H1 (cell line): Measurements from ENCODE around the gene UFSP2. TPM values are rescaled to one million over a fixed set of nuclear protein-coding genes. Genes with fewer than 3 reads are reported as not detected.

ENCODE experiments used
- CTCF ChIA-PET: fragments of 300-600 bp; sonication (Branson Sonifier 250); formaldehyde crosslinking; loops from one replicate; lab custom pipeline; 2021; ENCODE audit not compliant: partially characterized antibody; lab: Charles Lee
- POLR2A ChIA-PET: fragments of 300-600 bp; sonication (Branson Sonifier 250); formaldehyde crosslinking; loops from one replicate; lab custom pipeline; 2021; ENCODE audit warnings: inconsistent platforms; ENCODE audit not compliant: partially characterized antibody; lab: Charles Lee
- DNase-seq, 2 experiments: peaks; one replicate each; pipeline versions ENCODE4 v3.0.0 to v3.0.0-alpha.2; 2010 to 2022; ENCODE audit warnings: low spot score in 2 of 2, low read depth in 1 of 2, mixed read lengths in 1 of 2
- FAIRE-seq: peaks from 2 replicates; lab custom pipeline; 2011; peaks lifted over from hg19 to GRCh38; lab: Jason Lieb, UNC
- H2AFZ ChIP-seq: 2 replicates; pipeline ENCODE4 v1.8.1; 2012; ENCODE audit warnings: low read length, inconsistent platforms
- H2AK5ac ChIP-seq: 2 replicates; pipeline ENCODE4 v1.6.1; 2013; ENCODE audit warnings: low read depth, low read length
- H2BK120ac ChIP-seq: replicated peaks from 2 replicates; pipeline ENCODE3; 2013; ENCODE audit warnings: low read depth, low read length, inconsistent platforms
- H2BK12ac ChIP-seq: 2 replicates; pipeline ENCODE4 v1.6.1; 2013; ENCODE audit warnings: low read depth, low read length
- H2BK15ac ChIP-seq: 2 replicates; pipeline ENCODE4 v1.6.1; 2013; ENCODE audit warnings: low read length
- H2BK20ac ChIP-seq: 2 replicates; pipeline ENCODE4 v1.6.1; 2013; ENCODE audit warnings: low read length
- H2BK5ac ChIP-seq: 2 replicates; pipeline ENCODE4 v1.6.1; 2013; ENCODE audit warnings: low read depth, low read length
- H3K14ac ChIP-seq: 2 replicates; pipeline ENCODE4 v1.6.1; 2013; ENCODE audit warnings: inconsistent platforms; ENCODE audit not compliant: insufficient read length
- H3K18ac ChIP-seq: 2 replicates; pipeline ENCODE4 v1.6.1; 2013; ENCODE audit warnings: low read length; ENCODE audit errors: extremely low read depth
- H3K23ac ChIP-seq: 2 replicates; pipeline ENCODE4 v1.6.1; 2013; ENCODE audit warnings: inconsistent platforms; ENCODE audit not compliant: insufficient read length
- H3K23me2 ChIP-seq: 2 replicates; pipeline ENCODE4 v1.6.1; 2013; ENCODE audit warnings: low read depth, low read length
- H3K27ac ChIP-seq: 2 replicates; pipeline ENCODE4 v1.6.1; 2011; ENCODE audit warnings: low read depth, low read length, inconsistent platforms
- H3K27me3 ChIP-seq, 4 experiments: replicated peaks in 1 of 4; 1 replicate in 1 of 4; 2 replicates in 3 of 4; pipeline versions ENCODE4 v1.6.1 to v1.8.1; 2011 to 2013; ENCODE audit warnings: low read length in 3 of 4, mild to moderate bottlenecking in 3 of 4, inconsistent platforms in 2 of 4, mixed read lengths in 2 of 4, moderate library complexity in 1 of 4; ENCODE audit not compliant: control insufficient read depth in 3 of 4, insufficient read depth in 3 of 4; ENCODE audit errors: extremely low read depth in 1 of 4
- H3K36me3 ChIP-seq, 4 experiments: 2 replicates each; pipeline versions ENCODE4 v1.6.1 to v1.8.1; 2011 to 2013; ENCODE audit warnings: mild to moderate bottlenecking in 4 of 4, low read length in 3 of 4, moderate library complexity in 2 of 4, control low read depth in 1 of 4, inconsistent platforms in 1 of 4; ENCODE audit not compliant: insufficient read depth in 4 of 4, control insufficient read depth in 2 of 4
- H3K4ac ChIP-seq: replicated peaks from 2 replicates; pipeline ENCODE3; 2013; ENCODE audit warnings: low read length, low read depth, mixed read lengths, inconsistent platforms; ENCODE audit not compliant: insufficient read length
- H3K4me1 ChIP-seq, 4 experiments: replicated peaks in 1 of 4; 1 replicate in 1 of 4; 2 replicates in 3 of 4; pipeline versions ENCODE4 v1.6.1 to v1.8.1; 2011 to 2013; ENCODE audit warnings: low read length in 3 of 4, inconsistent platforms in 2 of 4, mixed read lengths in 1 of 4; ENCODE audit not compliant: insufficient read depth in 4 of 4, control insufficient read depth in 3 of 4
- H3K4me2 ChIP-seq, 2 experiments: 2 replicates each; pipeline versions ENCODE4 v1.6.1 to v1.8.1; 2011 to 2013; ENCODE audit warnings: low read depth in 2 of 2, low read length in 2 of 2, control low read depth in 1 of 2, inconsistent platforms in 1 of 2, mild to moderate bottlenecking in 1 of 2; ENCODE audit not compliant: insufficient read depth in 1 of 2
- H3K4me3 ChIP-seq, 4 experiments: fragments of 200-600, 300-600 bp in 1 of 4; sonication (generic), shearing (Covaris generic), sonication (Bioruptor Twin) in 1 of 4; 2 replicates each; pipeline versions ENCODE4 v1.5.1 to v1.8.1; 2011 to 2016; ENCODE audit warnings: low read length in 4 of 4, low read depth in 3 of 4, control low read depth in 2 of 4, inconsistent platforms in 2 of 4, mild to moderate bottlenecking in 2 of 4, mixed read lengths in 1 of 4, moderate library complexity in 1 of 4; ENCODE audit not compliant: insufficient read depth in 2 of 4; ENCODE audit errors: extremely low read depth in 1 of 4
- H3K56ac ChIP-seq: replicated peaks from 2 replicates; pipeline ENCODE3; 2013; ENCODE audit warnings: low read depth, mild to moderate bottlenecking, mixed read lengths, low read length, inconsistent platforms; ENCODE audit not compliant: insufficient read length
- H3K79me1 ChIP-seq: 2 replicates; pipeline ENCODE4 v1.6.1; 2013; ENCODE audit warnings: low read depth, low read length, control low read depth
- H3K79me2 ChIP-seq, 2 experiments: 2 replicates each; pipeline versions ENCODE4 v1.6.1 to v1.8.1; 2012 to 2013; ENCODE audit warnings: low read length in 2 of 2, mild to moderate bottlenecking in 2 of 2, inconsistent platforms in 1 of 2; ENCODE audit not compliant: insufficient read depth in 2 of 2, control insufficient read depth in 1 of 2
- H3K9ac ChIP-seq, 4 experiments: replicated peaks in 1 of 4; 1 replicate in 1 of 4; 2 replicates in 3 of 4; pipeline versions ENCODE4 v1.6.1 to v1.8.1; 2011 to 2013; ENCODE audit warnings: low read depth in 3 of 4, low read length in 3 of 4, control low read depth in 2 of 4, mild to moderate bottlenecking in 2 of 4, moderate library complexity in 2 of 4, inconsistent platforms in 1 of 4; ENCODE audit errors: extremely low read depth in 1 of 4
- H3K9me3 ChIP-seq, 2 experiments: 2 replicates each; pipeline versions ENCODE4 v1.6.1 to v1.8.1; 2012 to 2013; ENCODE audit warnings: mild to moderate bottlenecking in 2 of 2, moderate library complexity in 2 of 2, control low read depth in 1 of 2, inconsistent platforms in 1 of 2, low read depth in 1 of 2, low read length in 1 of 2, mixed read lengths in 1 of 2; ENCODE audit not compliant: insufficient read depth in 2 of 2
- H4K20me1 ChIP-seq, 2 experiments: replicated peaks in 1 of 2; 2 replicates each; pipeline versions ENCODE3 to v1.8.1; 2011 to 2013; ENCODE audit warnings: inconsistent platforms in 2 of 2, low read length in 2 of 2, mild to moderate bottlenecking in 1 of 2; ENCODE audit not compliant: insufficient read depth in 2 of 2, control insufficient read depth in 1 of 2
- H4K5ac ChIP-seq: 2 replicates; pipeline ENCODE4 v1.6.1; 2013; ENCODE audit warnings: low read length, low read depth, mixed read lengths, inconsistent platforms; ENCODE audit not compliant: insufficient read length
- H4K8ac ChIP-seq: 2 replicates; pipeline ENCODE4 v1.8.0; 2013; ENCODE audit warnings: mild to moderate bottlenecking, moderate library complexity, low read length, inconsistent platforms; ENCODE audit not compliant: insufficient read depth; ENCODE audit errors: extremely low read depth
- H4K91ac ChIP-seq: replicated peaks from 2 replicates; pipeline ENCODE3; 2013; ENCODE audit warnings: low read length, mixed read lengths, inconsistent platforms; ENCODE audit not compliant: insufficient read length
- BACH1 ChIP-seq: IDR thresholded peaks from 2 replicates; pipeline ENCODE4 v1.6.1; 2012; ENCODE audit warnings: low read length, improper control_type of control experiment
- CBX5 ChIP-seq: fragments of 300-800, 300-1000 bp; sonication (generic); IDR thresholded peaks from 2 replicates; pipeline ENCODE4 v1.7.1; 2016; ENCODE audit warnings: antibody characterized with exemption, low read length, low read depth
- EGR1 ChIP-seq: IDR thresholded peaks from 2 replicates; pipeline ENCODE4 v1.6.1; 2011; ENCODE audit warnings: low read depth, low read length, borderline replicate concordance
- EZH2 ChIP-seq: fragments of 200-600 bp; sonication (generic); IDR thresholded peaks from 2 replicates; pipeline ENCODE4 v1.7.1; 2012; ENCODE audit warnings: low read depth, mild to moderate bottlenecking, moderate library complexity, low read length, inconsistent platforms; ENCODE audit not compliant: severe bottlenecking
- JUN ChIP-seq: IDR thresholded peaks from 2 replicates; pipeline ENCODE4 v1.6.1; 2011; ENCODE audit warnings: low read depth, mild to moderate bottlenecking, improper control_type of control experiment, low read length
- KDM4A ChIP-seq: IDR thresholded peaks from one replicate; pipeline ENCODE4 v1.7.1; 2012; ENCODE audit warnings: low read depth, mild to moderate bottlenecking, moderate library complexity, low read length, inconsistent platforms; ENCODE audit not compliant: severe bottlenecking
- NRF1 ChIP-seq: IDR thresholded peaks from 2 replicates; pipeline ENCODE4 v1.6.1; 2011; ENCODE audit warnings: mild to moderate bottlenecking, low read depth, low read length, improper control_type of control experiment
- POLR2AphosphoS5 ChIP-seq: IDR thresholded peaks from 2 replicates; pipeline ENCODE4 v1.6.1; 2011; ENCODE audit warnings: low read depth, low read length
- RNF2 ChIP-seq: fragments of 200-900, 300-1000 bp; sonication (generic); IDR thresholded peaks from 2 replicates; pipeline ENCODE4 v1.7.1; 2016; ENCODE audit warnings: borderline replicate concordance, low read depth, mild to moderate bottlenecking, antibody characterized with exemption, low read length; ENCODE audit not compliant: poor library complexity, severe bottlenecking; ENCODE audit errors: missing control alignments
- SIN3A ChIP-seq, 2 experiments: IDR thresholded peaks in 1 of 2; conservative IDR thresholded peaks in 1 of 2; 2 replicates each; pipeline ENCODE4 v1.6.1; 2011 to 2012; ENCODE audit warnings: low read length in 2 of 2, improper control_type of control experiment in 1 of 2, low read depth in 1 of 2, mild to moderate bottlenecking in 1 of 2
- SIX5 ChIP-seq: IDR thresholded peaks from 2 replicates; pipeline ENCODE4 v1.6.1; 2011; ENCODE audit warnings: mild to moderate bottlenecking, low read depth, low read length
- TAF1 ChIP-seq: IDR thresholded peaks from 2 replicates; pipeline ENCODE4 v1.6.1; 2011; ENCODE audit warnings: mild to moderate bottlenecking, low read depth, low read length
- whole genome bisulfite sequencing, 2 experiments: shearing (Covaris generic) in 1 of 2; methylation state at CpG; one replicate each; pipeline versions ENCODE4 v1.1.6 to v1.1.7; 2013 to 2015; ENCODE audit warnings: low lambda C conversion rate in 2 of 2, mixed read lengths in 2 of 2, inconsistent platforms in 1 of 2, low coverage in 1 of 2, missing lambda C conversion rate in 1 of 2; ENCODE audit not compliant: insufficient replicate concordance in 2 of 2, insufficient coverage in 1 of 2, insufficient read length in 1 of 2; ENCODE audit errors: extremely low coverage in 1 of 2, missing lambda C conversion rate in 1 of 2; 5-methylcytosine and 5-hydroxymethylcytosine counted together
- polyA plus RNA-seq, 7 experiments: library from polyadenylated mRNA; depleted of rRNA in 3 of 7; stranded (reverse) in 5 of 7; unstranded in 2 of 7; fragments of >200 nt in 5 of 7; fragments of 200-250 nt in 2 of 7; gene quantifications; 1 replicate in 5 of 7; 2 replicates in 1 of 7; 4 replicates in 1 of 7; pipeline versions ENCODE4 v1.2.1 to v1.2.3, GENCODE V29; 2011 to 2013; ENCODE audit warnings: missing spikeins in 2 of 7, mixed read lengths in 2 of 7
- total RNA-seq: library from RNA; stranded (reverse); fragmentation: NEBNext Ultra II Directional; extraction: Animal tissue kit (Norgen Biotek cat#: 25700); gene quantifications from 2 replicates; pipeline ENCODE4 v1.2.1, GENCODE V29; 2021

Gene UFSP2
- total and polyA plus RNA-seq, 2 of the 8 experiments (the other 6 are each of a cell fraction or from before 2014, with no cell fraction given) = 22.9 to 26.0 TPM

- DNase-seq (no peak), FAIRE-seq (no peak)
- H4K91ac ChIP-seq = no peak overlapping the region
- H2BK20ac ChIP-seq = no peak overlapping the region
- H3K9me3 ChIP-seq = no peaks in the 10 kb centered on the region; a peak in 1 of 4 replicates
- no peaks in the 10 kb centered on the region for H3K79me1 ChIP-seq
- H3K9ac ChIP-seq = no peak overlapping the region
- no peak overlapping the region for H4K8ac ChIP-seq
- H2BK5ac ChIP-seq = no peak overlapping the region
- WGBS, 2 experiments = 91% methylated on average over 2 of the region's 2 CpGs; no CpG with 5 or more reads in 1 of the 2 experiments
- H3K14ac ChIP-seq = no peak overlapping the region
- H2BK15ac ChIP-seq = no peak overlapping the region
- CTCF ChIA-PET = no interaction called here
- H2BK120ac ChIP-seq = no peak overlapping the region
- no peak overlapping the region for H3K18ac ChIP-seq
- no peak overlapping the region for H3K27ac ChIP-seq
- no peaks in the 10 kb centered on the region for H3K79me2 ChIP-seq
- H3K4me3 ChIP-seq = no peak overlapping the region
- H3K23me2 ChIP-seq = no peaks in the 10 kb centered on the region
- H2AFZ ChIP-seq = no peak overlapping the region
- H4K20me1 ChIP-seq = peaks cover 0 to 4% of the 10 kb centered on the region in 2 experiments
- H3K36me3 ChIP-seq = peaks cover 0 to 21% (median 5%) of the 10 kb centered on the region in 4 experiments; a peak in 4 of 8 replicates
- H4K5ac ChIP-seq = no peak overlapping the region
- no peaks in the 10 kb centered on the region for H3K27me3 ChIP-seq
- no peak overlapping the region for H2AK5ac ChIP-seq
- no peak overlapping the region for H3K56ac ChIP-seq
- H3K4me2 ChIP-seq = no peak overlapping the region
- H3K4ac ChIP-seq = no peak overlapping the region
- no peaks in the 10 kb centered on the region for H3K4me1 ChIP-seq
- POLR2A ChIA-PET = no interaction called here
- H2BK12ac ChIP-seq = no peak overlapping the region
- no peak overlapping the region for H3K23ac ChIP-seq
- TF ChIP-seq RNF2 = no peak
- no peak for TF ChIP-seq SIX5
- no peak for TF ChIP-seq POLR2AphosphoS5
- no peak for TF ChIP-seq SIN3A (conservative IDR thresholded peaks at IDR 0.05 in 1 of 2, IDR thresholded peaks at IDR 0.05 in 1 of 2; ENCODE audit: low read depth in 1 of 2, low read length in 2 of 2)
- no peak for TF ChIP-seq BACH1
- TF ChIP-seq TAF1 = no peak
- TF ChIP-seq JUN = no peak
- TF ChIP-seq KDM4A = no peak
- TF ChIP-seq EZH2 = no peak
- no peak for TF ChIP-seq NRF1
- TF ChIP-seq CBX5 = no peak
- TF ChIP-seq EGR1 = no peak
Observed at GRCh38 chr4:185408432-185408831, 17.3 kb downstream of the UFSP2 start.
